Ishikawa (cell line): ENCODE measurements around the gene RREB1.

Experiments used
- CEBPB ChIP-seq: IDR thresholded peaks from 2 replicates; pipeline ENCODE4 v1.6.1; 2012
- CREB1 ChIP-seq: IDR thresholded peaks from 2 replicates; pipeline ENCODE4 v1.6.1; 2012; ENCODE audit warnings: low read depth
- EGR1 ChIP-seq: IDR thresholded peaks from 2 replicates; pipeline ENCODE4 v1.6.1; 2012
- EP300 ChIP-seq: IDR thresholded peaks from 2 replicates; pipeline ENCODE4 v1.6.1; 2012; ENCODE audit warnings: borderline replicate concordance
- FOXM1 ChIP-seq: IDR thresholded peaks from 2 replicates; pipeline ENCODE4 v1.6.1; 2012; ENCODE audit warnings: low read depth, borderline replicate concordance
- NFIC ChIP-seq: IDR thresholded peaks from 2 replicates; pipeline ENCODE4 v1.6.1; 2012
- RAD21 ChIP-seq: IDR thresholded peaks from 2 replicates; pipeline ENCODE4 v1.6.1; 2012; ENCODE audit warnings: low read depth
- TAF1 ChIP-seq: IDR thresholded peaks from 2 replicates; pipeline ENCODE4 v1.6.1; 2012; ENCODE audit warnings: low read depth, mild to moderate bottlenecking
- TCF12 ChIP-seq: IDR thresholded peaks from 2 replicates; pipeline ENCODE4 v1.6.1; 2012; ENCODE audit warnings: low read depth
- TEAD4 ChIP-seq: IDR thresholded peaks from 2 replicates; pipeline ENCODE4 v1.6.1; 2012
- YY1 ChIP-seq: IDR thresholded peaks from 2 replicates; pipeline ENCODE4 v1.6.1; 2012; ENCODE audit warnings: low read depth
- ZBTB7A ChIP-seq: IDR thresholded peaks from 2 replicates; pipeline ENCODE4 v1.6.1; 2012; ENCODE audit warnings: low read depth
- TF ChIP-seq, protein P1 (sequence below): IDR thresholded peaks from 2 replicates; pipeline ENCODE4 v1.6.1; 2012; ENCODE audit warnings: low read depth, mild to moderate bottlenecking
- TF ChIP-seq, protein P2 (sequence below): IDR thresholded peaks from 2 replicates; pipeline ENCODE4 v1.6.1; 2012
- TF ChIP-seq, protein P3 (sequence below): IDR thresholded peaks from 2 replicates; pipeline ENCODE4 v1.6.1; 2012

RREB1 gene

DNA sequence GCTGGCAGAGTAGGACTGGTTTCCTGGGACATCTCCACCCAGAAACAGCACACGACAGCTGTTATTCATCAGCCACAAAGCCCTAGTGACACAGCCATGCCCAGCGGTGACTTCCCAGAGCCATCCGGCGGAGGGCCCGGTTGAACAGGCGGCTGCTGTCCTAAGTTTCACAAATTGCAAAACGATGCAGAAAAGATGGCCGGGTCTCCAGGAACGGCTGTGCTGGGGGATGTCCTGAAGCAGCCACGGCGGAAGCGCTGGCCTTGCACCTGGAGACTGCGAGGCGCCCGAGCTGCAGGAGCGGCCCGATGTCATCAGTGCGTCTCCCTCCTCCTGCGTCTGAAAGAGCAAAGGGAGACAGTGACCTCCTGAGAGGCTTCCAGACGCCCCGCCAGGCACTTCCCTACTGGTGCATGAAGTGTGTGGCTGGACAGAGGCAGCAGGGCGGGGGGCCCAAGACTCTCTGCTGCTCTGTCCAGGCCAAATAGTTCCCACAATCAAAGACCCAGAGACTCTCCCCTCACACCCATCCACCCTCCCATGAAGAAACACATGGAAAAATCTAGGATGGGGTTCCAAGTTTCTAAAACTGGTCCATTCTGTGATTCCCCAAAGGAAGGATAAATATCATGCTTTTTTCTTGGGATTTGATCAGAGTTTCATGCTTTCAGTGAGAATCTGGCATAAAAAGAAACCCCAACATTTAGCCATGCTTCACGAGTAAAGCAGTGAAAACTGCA lies 161.2 kb downstream of the RREB1 start:
- TF ChIP-seq EGR1 (no peak), ZBTB7A (no peak), TCF12 (no peak), NFIC (no peak)
- TF ChIP-seq, protein P1, sequence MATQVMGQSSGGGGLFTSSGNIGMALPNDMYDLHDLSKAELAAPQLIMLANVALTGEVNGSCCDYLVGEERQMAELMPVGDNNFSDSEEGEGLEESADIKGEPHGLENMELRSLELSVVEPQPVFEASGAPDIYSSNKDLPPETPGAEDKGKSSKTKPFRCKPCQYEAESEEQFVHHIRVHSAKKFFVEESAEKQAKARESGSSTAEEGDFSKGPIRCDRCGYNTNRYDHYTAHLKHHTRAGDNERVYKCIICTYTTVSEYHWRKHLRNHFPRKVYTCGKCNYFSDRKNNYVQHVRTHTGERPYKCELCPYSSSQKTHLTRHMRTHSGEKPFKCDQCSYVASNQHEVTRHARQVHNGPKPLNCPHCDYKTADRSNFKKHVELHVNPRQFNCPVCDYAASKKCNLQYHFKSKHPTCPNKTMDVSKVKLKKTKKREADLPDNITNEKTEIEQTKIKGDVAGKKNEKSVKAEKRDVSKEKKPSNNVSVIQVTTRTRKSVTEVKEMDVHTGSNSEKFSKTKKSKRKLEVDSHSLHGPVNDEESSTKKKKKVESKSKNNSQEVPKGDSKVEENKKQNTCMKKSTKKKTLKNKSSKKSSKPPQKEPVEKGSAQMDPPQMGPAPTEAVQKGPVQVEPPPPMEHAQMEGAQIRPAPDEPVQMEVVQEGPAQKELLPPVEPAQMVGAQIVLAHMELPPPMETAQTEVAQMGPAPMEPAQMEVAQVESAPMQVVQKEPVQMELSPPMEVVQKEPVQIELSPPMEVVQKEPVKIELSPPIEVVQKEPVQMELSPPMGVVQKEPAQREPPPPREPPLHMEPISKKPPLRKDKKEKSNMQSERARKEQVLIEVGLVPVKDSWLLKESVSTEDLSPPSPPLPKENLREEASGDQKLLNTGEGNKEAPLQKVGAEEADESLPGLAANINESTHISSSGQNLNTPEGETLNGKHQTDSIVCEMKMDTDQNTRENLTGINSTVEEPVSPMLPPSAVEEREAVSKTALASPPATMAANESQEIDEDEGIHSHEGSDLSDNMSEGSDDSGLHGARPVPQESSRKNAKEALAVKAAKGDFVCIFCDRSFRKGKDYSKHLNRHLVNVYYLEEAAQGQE: 0 out of 2 replicates have a peak, but pooled peaks have one; percentile 12
- TF ChIP-seq, protein P2, sequence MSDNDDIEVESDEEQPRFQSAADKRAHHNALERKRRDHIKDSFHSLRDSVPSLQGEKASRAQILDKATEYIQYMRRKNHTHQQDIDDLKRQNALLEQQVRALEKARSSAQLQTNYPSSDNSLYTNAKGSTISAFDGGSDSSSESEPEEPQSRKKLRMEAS: no peak

DNA sequence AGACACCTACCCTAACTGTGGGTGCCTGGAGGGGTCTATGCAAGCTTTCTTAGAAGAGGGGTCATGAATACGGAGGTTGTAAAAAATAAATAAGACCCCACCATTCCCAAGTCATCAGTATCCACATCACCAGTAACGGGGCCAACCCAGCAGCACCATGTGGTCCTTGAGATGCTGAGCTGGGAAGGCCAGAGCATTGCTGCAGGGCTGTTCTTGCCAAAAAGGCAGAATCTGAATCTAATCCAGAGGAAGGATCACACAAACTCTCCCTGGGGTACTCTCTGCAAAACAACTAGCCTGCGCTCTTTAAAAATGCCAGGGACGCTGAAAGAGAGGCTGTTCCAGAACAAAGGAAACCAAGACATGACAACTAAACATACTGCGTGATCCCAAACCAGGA lies 162.1 kb downstream of the RREB1 start:
- TF ChIP-seq NFIC (no peak), TCF12 (no peak), FOXM1 (no peak)

DNA sequence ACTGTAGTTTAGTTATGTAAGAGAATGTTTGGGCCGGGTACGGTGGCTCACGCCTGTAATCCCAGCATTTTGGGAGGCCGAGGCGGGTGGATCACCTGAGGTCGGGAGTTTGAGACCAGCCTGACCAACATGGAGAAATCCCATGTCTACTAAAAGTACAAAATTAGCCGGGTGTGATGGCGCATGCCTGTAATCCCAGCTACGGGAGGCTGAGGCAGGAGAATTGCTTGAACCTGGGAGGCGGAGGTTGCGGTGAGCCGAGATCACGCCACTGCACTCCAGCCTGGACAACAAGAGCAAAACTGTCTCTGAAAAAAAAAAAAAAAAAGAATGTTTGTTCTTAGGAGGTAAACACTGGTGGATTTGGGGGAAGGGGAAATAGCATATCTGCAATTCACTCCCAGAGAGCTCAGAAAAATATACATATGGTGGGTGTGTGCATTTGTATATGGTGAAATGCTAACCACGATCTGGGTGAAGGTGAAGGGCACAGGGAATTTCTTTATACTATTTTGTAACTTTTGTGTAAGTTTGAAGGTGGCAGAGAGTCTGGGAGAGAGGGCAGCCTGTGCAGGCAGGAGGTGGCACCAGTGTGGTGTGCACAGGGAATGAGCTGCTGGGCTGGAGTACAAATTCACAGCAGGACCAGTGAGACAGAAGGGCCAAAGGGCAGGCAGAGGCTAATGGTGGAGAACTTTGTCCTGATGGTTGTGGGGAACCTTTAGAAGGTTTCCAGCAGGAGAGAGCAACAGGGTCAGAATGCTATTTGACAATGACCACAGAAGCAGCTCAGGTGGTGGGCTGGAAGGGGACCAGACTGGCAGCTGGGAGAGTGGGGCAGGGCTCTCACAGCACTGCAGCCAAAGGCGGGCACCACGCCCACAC lies 162.8 kb downstream of the RREB1 start:
- TF ChIP-seq RAD21: 0 out of 2 replicates have a peak, but pooled peaks have one; percentile 2
- no peak for TF ChIP-seq TCF12

DNA sequence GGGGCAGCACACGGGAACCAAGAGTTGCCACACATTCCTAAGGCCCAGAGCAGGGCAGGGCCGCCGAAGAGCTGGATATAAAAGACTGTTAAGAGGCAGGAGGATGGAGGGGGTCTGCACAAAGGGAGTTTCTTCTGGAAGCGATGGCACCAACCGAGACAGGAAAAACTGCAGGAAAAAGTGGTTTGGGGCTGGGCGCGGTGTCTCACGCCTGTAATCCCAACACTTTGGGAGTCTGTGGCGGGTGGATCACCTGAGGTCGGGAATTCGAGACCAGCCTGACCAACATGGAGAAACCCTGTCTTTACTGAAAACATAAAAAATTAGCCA lies 163.4 kb downstream of the RREB1 start:
- TF ChIP-seq CREB1 (no peak), TEAD4 (no peak), YY1 (no peak), RAD21 (no peak), EGR1 (no peak), EP300 (no peak), TCF12 (no peak), NFIC (no peak), CEBPB (no peak), TAF1 (no peak), ZBTB7A (no peak), FOXM1 (no peak)
- TF ChIP-seq, protein P1: no peak
- TF ChIP-seq, protein P3, sequence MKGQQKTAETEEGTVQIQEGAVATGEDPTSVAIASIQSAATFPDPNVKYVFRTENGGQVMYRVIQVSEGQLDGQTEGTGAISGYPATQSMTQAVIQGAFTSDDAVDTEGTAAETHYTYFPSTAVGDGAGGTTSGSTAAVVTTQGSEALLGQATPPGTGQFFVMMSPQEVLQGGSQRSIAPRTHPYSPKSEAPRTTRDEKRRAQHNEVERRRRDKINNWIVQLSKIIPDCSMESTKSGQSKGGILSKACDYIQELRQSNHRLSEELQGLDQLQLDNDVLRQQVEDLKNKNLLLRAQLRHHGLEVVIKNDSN: no peak
- TF ChIP-seq, protein P2: no peak

DNA sequence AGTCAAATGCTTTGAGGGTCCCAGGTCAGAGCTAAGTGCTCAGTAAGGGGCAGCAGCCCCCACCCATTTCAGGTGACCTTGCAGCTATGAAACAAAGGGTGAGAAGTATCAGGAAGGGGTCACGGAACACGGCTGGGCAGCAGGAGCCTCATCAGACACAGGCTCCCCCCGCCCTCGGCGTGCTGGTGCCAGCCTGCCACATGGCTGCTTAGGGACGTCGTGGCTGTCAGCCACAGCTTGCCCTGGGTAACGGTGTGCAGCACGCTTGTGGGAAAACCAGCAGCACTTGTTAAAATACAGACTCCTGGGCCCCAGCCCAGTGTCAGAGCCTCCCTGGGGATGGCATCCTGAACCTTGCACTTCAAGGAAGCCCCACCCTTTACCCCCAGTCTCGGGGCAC lies 165.9 kb downstream of the RREB1 start:
- no peak for TF ChIP-seq YY1
- TF ChIP-seq, protein P1: no peak
- no peak for TF ChIP-seq TAF1
- no peak for TF ChIP-seq CEBPB
- TF ChIP-seq, protein P2: no peak
- TF ChIP-seq, protein P3: no peak
- TF ChIP-seq EGR1: no peak
- no peak for TF ChIP-seq CREB1
- no peak for TF ChIP-seq TEAD4
- no peak for TF ChIP-seq NFIC
- no peak for TF ChIP-seq TCF12
- TF ChIP-seq FOXM1: no peak
- TF ChIP-seq RAD21: no peak
